ENCODE results near the gene ST3GAL3. TPM values are rescaled to one million over a fixed set of nuclear protein-coding genes. Genes with fewer than 3 reads are reported as not detected.
"Not testable (repeated sequence)": the region's sequence is repeated elsewhere in the genome, so short reads cannot be mapped to it uniquely, and the experiment has no call there.

Gene ST3GAL3
- polyA plus RNA-seq, 1 donor = 32.6 TPM

DNA sequence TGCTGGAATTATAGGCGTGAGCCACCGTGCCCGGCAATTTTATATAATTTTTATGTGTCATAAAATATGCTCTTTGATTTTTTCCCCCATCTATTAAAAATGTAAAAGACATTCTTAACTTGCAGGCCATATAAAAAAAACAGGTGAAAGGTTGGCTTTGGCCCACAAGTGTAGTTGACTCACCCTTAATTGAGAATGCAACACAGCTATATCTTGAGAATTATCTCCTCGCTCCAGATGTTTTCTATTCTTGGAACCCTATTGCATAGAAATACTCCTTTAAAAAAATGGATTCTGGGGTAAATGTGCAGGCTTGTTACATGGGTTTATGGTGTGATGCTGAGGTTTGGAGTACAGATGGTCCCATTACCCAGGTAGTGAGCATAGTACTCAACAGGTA lies 112.0 kb downstream of the ST3GAL3 start:
- DNase-seq (ENCODE audit: low read depth) = no peak

DNA sequence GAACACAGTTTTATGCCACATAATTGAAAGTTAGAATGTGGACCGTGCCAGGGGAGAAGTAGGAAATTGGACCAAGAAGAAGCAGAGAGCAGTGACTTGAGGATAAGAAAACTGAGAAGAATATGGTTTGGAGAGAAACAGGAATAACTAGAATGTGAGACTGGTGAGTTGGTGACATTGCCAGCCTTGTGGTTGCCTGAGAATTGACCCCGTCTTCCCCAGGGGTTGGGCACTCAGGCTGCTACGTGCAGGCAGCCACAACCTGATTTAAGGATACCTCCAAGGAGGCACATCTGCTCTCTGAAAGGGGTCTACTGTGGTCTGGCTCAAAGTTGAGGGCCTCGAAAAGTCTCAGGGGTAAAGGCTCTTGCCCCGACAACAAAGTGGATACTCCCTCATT lies 114.1 kb downstream of the ST3GAL3 start:
- DNase-seq (ENCODE audit: low read depth) = no peak

DNA sequence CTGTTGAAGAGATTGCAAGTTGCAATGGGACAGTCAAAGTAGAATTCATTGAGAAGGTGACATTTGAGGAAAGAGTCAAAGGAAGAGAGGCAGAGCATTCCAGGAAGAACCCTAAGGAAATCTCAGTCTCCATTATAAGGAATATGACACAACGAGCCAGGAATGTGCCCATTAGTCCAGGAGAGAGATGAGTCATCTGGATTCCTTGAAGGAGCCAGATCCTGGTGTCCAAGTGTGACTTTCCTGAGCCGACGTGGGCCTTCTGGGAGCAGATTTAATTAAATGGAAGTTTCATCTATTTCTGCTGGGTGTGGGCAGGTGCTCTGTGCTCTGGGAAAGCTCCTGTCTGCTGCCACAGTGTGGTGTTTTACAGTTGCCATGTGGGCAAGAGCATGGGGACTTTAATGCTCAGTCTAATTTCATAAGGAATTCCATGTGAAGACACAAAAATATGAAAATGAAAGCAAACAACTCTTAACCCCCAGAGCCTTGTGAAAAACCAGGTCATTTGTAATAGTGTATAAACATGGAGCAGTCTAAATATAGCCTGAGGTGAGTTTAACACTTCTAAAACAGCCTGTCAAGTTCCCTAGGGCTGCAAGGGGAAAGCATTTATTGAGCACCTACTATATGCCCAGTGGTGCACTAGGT lies 114.8 kb downstream of the ST3GAL3 start:
- DNase-seq (ENCODE audit: low read depth) = no peak

DNA sequence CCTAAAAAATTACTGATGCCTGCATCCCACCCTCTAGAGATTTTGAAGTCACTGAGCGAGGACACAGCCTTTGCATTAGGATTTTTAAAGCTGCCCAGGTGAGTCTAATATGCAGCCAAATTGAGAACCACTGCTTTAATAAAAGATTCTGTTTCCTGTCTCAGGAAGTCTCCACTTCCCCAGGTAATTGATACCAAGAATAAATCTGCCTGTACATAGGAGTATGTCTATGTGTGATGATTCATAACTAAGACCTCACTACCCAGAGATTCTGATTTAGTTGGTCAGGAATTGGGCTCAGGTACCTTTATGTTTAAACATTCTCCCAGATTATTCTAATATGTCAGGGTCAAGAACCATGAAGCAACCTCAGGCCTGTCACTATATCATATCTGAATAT lies 117.5 kb downstream of the ST3GAL3 start:
- no peak for DNase-seq (ENCODE audit: low read depth)

DNA sequence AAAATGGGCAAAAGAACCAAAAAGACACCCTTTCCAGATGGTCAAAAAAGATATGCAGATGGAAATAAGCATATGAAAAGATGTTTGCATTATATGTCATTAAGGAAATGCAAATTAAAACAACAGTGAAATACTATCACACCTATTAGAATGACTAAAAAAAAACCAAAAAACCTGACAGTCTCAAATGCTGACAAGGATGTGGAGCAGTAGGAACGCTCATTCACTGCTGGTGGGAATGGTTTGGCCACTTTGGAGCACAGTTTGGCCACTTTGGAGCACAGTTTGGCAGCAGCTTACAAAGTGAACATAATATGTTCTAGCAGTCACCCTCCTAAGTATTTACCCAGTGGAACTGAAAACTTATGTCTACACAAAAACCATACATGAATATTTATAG lies 121.2 kb downstream of the ST3GAL3 start:
- DNase-seq (ENCODE audit: low read depth) = no peak

DNA sequence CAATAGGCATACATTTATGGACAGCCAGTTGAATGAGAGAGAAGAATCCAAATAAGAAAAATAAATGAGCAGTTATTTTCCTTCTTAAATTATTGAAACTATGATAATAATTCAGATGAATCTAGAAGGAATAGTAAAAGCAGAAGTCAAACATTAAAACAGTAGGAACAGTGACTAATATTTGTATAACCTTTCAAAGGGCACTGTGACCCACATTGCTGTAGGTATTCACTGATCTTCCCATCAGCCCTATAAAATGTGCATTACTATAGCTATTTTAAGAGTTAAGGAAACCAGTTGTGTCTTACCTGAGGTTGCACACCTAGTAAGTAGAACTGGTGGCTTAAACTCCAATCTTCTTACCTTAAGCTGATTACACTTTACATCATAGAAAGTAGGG lies 123.5 kb downstream of the ST3GAL3 start:
- no peak for DNase-seq (ENCODE audit: low read depth)

DNA sequence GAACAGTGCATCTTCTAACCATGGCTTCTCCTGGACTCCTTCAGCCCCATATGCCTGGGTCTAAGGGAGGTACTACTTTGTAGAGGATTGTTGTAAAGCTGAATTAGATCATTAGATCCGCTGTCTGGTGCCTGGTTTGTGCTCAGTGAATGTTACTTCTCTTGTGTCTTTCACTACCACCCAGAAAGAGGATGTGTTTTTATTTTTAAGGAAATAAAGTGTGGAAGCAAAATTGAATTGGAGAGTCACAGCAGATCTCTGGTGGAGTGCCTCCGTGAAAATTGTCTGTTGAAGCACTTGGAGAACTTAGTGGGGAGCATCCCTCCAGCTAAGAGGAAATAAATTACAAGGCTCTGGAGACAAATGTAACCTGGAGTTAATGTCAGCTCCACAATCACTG lies 124.5 kb downstream of the ST3GAL3 start:
- DNase-seq (ENCODE audit: low read depth) = no peak

DNA sequence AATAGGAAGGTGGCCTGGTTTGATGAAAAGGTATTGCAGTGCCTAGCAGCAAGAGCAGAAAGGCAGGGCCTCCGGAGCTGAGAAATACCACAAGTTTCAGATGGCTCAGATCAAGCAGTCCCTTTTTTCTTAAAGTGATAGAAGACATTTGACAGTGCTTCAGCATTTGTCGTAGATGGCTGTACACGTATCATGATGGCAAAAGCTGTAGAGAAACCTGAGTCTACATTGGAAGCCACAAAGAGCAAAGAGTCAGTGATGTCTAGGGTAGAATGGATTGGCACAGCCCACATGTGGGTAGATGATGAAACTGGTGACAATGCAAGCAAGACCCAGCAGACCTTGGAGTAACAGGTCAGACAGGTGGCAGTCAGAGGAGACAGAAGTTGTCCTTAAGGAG lies 124.9 kb downstream of the ST3GAL3 start:
- DNase-seq (ENCODE audit: low read depth) = no peak

DNA sequence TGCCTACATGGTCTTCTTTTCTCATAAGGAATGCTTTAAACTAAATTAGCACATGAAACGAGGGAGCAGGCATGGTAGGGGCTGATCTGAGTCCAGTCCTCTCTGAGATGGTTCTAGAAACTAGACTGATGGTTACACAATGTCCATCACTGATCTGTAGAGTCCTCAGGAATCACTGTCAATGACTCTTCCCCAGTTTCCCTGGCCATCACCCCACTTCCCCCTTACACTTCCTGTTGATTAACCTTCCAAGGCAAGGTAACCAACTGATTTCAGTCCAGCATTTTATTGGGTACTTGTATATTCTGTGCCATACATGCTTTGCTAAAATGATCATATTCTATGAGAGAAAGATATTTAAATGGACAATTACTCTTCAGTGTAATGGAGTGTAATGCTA lies 125.7 kb downstream of the ST3GAL3 start:
- DNase-seq (ENCODE audit: low read depth) = no peak

DNA sequence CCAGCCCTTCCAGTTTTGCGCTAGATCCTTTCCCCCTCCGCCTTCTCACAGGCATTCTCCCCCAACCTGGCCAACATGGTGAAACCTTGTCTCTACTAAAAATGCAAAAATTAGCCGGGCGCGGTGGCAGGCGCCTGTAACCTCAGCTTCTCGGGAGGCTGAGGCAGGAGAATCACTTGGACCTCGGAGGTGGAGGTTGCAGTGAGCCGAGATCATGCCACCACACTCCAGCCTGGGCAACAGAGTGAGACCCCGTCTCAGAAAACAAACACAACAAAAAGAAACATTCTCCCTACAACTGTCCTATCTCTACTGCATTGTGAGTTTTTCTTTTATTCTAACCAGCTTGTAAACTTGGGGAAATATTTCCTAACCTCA lies 126.6 kb downstream of the ST3GAL3 start:
- not testable (repeated sequence) for DNase-seq (ENCODE audit: low read depth)

DNA sequence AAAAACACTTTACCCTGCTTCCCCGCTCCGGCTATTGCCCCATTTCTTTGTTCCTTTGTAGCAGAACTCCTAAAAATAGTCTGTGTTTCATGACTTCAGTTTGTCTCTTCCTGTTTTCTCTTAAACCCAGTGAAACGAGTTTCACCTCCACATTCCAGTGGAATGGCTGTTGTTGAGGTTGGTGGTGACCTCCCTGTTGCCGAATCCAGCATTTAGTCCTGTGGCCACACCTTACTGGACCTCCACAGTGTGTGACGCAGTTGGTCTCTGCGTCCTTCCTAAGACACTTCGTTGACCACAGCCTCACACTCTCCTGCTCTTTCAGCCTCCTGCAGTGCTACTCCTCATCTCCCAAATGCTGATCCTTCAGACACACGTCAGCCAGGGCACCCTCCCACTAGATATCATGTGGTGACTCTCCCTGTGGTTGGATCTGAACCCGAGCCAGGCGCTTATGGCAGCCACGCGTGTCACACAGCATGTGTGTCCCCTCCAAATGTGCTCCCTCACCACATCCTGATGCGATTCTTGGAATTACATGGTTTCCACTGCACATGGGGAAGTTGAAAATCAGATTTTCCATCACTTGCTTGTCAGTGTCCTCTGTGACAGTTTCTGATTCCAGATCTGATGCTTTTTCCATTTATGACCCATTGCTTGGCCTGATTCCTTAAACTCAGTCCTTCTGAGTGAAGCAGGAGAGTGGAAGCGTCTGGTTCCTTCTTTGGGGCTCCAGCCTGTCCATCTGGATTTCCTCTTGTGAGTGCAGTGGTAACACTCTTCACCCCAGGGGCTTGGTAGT lies 127.1 kb downstream of the ST3GAL3 start:
- DNase-seq (ENCODE audit: low read depth) = no peak

DNA sequence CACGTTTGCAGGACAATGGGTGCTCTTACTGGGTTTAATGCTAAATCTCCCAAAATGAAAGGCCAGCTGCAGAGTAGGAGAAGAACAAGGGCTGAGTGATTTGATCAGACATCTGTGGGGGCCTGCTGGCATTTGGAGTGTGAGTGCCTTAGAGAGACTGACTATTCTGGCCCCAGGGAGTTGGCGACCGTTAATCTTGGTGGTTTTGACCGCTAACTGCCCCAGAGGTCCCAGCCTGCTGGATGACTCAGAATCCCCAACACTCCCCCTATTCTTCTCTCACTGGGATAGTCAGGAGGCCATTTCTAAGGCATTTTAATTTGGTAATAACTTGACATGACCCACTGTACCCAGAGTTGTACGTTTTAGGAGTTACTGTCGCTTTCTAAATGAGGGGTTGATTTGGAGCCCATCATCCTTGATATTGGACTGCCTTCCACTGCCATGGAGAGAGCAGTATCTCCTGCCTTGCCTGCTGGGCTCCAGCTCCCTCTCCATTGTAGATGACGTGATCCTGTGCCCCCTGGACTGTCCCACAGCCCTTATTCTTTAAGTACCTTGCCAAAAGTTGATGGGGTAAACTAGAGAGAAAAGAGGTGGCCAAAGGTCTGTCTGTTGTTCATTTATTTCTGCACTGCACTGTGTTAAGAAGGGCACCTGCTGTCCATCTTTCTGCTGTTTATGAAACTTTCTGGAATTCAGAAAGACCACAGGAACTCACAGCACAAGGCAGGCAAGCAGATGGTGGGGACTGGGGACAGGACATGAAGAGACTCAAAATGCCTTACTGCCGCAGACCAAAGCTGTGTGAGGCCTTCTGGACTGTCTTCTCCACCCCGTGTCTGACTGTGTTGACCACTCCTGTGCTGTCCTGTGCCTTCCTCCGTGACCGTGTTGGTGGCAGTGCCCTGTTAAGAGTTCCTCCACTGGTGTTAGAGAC lies 128.0 kb downstream of the ST3GAL3 start:
- no peak for DNase-seq (ENCODE audit: low read depth)

DNA sequence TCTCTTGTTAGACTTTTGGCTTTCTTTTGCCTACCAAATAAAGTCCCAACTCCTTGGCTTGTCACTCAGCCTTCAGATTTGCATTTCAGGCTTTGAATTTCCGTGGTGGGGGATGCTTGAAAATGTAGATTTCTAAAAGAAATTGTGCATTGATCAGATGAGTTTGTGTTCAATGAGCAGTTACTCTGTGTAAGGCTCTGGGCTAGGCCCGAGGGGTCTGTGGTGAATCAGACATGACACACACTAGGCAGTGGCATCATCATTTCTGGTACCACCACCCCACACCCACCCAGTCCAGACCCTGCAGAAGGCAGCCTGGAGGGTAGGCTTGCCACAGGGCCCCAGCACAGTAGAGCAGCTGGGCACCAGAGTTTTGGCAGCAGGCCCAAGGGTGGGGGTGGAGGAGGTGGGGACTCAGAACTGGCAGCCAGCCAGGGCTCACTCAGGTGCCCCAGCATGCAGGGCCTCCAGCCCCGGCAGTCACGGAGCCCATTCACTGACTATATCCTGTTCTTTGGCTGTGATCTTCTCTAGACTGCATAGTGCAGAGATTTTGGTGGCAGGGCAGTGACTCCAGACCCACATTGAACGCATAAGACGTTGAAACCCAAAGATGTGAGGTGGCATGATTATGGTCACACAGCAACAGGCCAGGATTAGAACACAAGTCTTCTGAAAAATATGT lies 129.1 kb downstream of the ST3GAL3 start:
- DNase-seq (ENCODE audit: low read depth) = no peak

DNA sequence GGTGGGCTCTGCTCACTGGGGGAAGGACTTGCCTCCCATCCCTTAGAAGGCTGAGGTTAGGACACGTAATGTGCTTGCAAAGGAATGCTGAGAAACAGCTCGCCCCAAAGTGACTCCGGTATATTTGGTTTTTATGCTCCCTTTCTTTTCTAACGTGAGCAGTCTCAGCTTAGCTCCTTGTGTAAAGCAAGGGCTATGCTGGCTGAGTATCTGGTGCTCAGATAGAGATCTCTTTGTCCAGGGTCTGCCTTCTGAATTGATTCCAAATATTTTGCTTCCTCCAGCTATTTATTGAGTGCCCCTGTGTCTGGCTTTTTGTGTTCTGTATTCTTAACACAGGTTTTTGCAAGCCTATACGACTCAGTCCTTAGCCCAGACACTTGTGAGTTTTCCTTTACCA lies 131.7 kb downstream of the ST3GAL3 start:
- DNase-seq (ENCODE audit: low read depth) = no peak

DNA sequence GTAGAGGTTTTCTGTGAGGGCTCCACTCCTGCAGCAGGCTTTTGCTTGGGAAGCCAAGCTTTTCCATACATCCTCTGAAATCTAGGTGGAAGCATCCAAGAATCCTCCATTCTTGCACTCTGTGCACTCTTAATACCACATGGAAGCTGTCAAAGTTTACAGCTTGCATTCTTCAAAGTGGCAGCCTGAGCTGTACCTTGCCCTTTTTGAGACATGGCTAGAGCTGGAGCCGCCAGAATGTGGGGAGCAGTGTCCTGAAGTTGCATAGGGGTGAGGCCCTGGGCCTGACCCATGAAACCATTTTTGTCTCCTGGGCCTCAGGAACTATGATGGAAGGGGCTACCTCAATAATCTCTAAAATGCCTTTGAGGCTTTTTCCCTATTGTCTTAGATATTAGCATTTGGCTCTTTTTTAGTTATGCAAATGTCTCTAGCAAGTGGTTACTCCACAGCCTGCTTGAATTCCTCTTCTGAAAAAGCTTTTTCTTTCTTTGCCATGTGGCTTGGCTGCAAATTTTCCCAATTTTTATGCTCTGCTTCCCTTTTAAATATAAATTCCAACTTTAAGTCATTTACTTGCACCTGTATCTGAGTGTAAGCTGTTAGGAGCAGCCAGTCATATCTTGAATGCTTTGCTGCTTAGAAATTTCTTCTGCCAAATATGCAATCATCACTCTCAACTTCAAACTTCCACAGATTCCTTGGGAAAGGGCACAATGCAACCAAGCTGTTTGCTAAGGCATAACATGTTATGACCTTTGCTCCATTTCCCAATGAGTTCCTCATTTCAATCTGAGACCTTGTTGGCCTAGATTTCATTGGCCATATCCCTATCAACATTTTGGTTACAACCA lies 134.2 kb downstream of the ST3GAL3 start:
- no peak for DNase-seq (ENCODE audit: low read depth)

DNA sequence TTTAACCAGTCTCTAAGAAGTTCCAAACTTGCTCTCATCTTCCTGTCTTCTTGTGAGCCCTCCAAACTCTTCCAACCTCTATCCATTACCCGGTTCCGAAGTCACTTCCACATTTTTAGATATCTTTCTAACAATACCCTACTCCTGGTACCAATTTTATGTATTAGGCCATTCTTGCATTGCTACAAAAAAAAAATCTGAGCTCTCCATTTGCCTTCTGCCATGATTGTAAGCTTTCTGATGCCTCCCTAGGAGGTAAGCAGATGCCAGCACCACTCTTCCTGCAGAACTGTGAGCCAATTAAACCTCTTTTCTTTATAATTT lies 134.8 kb downstream of the ST3GAL3 start:
- no peak for DNase-seq (ENCODE audit: low read depth)

DNA sequence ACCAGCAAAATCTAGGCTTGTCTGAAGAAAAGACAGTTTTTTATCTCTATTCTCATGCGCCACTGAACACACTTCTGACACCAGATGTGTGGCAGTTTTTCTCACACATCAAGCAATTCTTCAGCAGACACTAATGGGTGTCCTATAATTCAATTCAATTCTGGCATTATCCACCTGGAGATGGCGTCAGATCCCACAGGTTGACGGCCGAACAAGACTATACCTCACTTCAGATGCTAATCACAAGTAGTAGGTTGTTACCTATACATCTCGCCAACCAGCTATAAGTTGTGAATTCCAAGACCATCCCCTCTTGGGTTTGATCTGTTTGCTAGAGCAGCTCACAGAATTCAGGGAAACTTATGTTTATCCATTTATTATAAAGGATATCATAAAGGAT lies 136.3 kb downstream of the ST3GAL3 start:
- no peak for DNase-seq (ENCODE audit: low read depth)

DNA sequence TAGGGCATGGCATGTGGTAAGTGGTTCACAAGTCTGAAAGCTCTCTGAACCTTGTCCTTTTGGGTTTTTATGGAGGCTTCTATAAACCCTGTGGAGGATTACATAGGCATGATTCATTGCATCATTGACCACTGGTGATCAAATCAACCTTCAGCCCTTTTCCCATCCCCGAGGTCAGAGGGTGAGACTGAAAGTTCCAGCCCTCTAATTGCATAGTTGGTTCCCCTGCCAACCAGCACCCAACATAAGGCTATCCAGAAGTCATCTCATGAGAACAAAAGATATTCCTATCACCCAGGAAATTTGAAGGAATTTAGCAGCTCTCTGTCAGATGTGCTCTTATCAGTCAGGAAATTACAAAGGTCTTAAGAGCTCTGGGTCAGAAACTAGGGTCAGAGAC lies 136.8 kb downstream of the ST3GAL3 start:
- DNase-seq (ENCODE audit: low read depth) = no peak

DNA sequence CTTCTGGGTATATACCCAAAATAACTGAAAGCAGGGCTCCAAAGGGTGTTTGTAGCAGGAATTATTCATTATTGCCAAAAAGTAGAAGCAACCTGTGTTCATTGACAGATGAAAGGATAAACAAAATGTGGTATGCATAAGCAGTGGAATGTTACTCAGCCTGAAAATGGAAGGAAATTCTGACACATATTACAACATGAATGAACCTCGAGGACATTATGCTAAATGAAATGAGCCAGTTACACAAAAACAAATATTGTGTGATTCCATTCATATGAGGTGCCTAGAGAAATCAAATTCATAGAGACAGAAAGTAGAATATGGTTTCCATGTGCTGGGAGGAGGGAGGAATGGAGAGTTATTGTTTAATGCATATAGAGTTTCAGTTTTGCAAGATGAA lies 140.0 kb downstream of the ST3GAL3 start:
- no peak for DNase-seq (ENCODE audit: low read depth)

DNA sequence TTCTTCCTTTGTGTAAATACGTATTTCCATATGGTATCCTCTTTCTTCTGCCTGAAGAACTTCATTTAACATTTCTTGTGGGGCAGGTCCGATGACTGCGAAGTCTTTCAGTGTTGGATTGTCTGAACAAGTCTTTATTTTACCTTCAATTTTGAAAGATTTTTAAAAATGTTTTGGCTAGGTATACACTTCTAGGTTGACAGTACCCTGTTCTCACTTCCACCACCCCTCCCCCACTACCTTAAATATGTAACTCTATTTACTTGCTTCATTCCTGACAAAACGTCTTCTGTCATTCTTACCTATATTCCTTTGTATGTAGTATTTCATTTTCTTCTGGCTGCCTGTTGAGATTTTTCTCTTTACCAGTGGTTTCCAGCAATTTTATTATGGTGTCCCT lies 140.5 kb downstream of the ST3GAL3 start:
- no peak for DNase-seq (ENCODE audit: low read depth)

DNA sequence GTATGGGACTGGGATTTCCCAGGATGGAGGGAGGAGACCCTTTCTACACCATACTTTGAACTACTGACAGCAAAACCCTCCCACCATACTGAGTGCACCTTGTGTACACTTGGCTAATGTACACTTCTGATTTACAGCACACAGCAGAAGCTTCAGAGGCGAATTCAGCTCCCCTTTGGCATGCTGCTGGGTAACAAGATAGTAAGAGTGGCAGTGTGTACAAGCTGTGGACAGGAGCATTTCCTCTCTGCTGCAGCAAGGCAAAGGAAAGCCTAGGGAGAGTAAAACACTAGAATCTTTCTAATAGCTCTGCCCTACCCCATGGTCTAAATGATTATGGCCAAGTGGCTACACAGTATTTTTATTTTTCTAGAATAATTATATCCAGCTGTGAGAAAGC lies 142.3 kb downstream of the ST3GAL3 start:
- no peak for DNase-seq (ENCODE audit: low read depth)

Measured in forelimb muscle (tissue), 1 donor.